Stimulated activated CD4-positive, alpha-beta T cell treated with anti-CD3 and anti-CD28 coated beads, TNF-alpha, amount 100 ng/mL, for 48 hours (primary cell): ENCODE data around the gene ADAMTS4.
A peak's percentile ranks its signal among the peaks of the same experiment; 100 is the strongest.

Source experiments
- DNase-seq, 3 donors: peaks; one replicate each; pipeline ENCODE4 v3.0.0-alpha.2; 2020; ENCODE audit warnings: low read depth in 3 of 3

The ADAMTS4 gene

GRCh38 chr1:161219078-161219892 is 20.4 kb upstream of the ADAMTS4 start:
- no peak for DNase-seq

- DNase-seq: no peak
Observed at GRCh38 chr1:161218301-161219077, 19.6 kb upstream of the ADAMTS4 start.

- no peak for DNase-seq
Observed at GRCh38 chr1:161217831-161218230, 19.0 kb upstream of the ADAMTS4 start.

GRCh38 chr1:161216945-161217712 is 18.3 kb upstream of the ADAMTS4 start:
- no peak for DNase-seq

GRCh38 chr1:161215076-161215475 is 16.2 kb upstream of the ADAMTS4 start, which contains the start of gene FCER1G:
Gene FCER1G (plus strand): TSS chr1:161215295. CDS start chr1:161215322, 27 bp downstream.
- no peak for DNase-seq

- no peak for DNase-seq
Observed at GRCh38 chr1:161214369-161214768, 15.5 kb upstream of the ADAMTS4 start.

- peak; percentile 50 to 71 (median 59) for DNase-seq
Observed at GRCh38 chr1:161209790-161210409, 11.0 kb upstream of the ADAMTS4 start.

- DNase-seq: no peak
Observed at GRCh38 chr1:161207173-161207572, 8.3 kb upstream of the ADAMTS4 start.

GRCh38 chr1:161206411-161207140 is 7.7 kb upstream of the ADAMTS4 start:
- DNase-seq: no peak

- DNase-seq: peak; percentile 88 to 94 (median 90)
Observed at GRCh38 chr1:161201836-161202712, 3.2 kb upstream of the ADAMTS4 start, which contains the start of gene NDUFS2. Gene NDUFS2 (plus strand): TSS chr1:161202367. CDS start chr1:161202386, 19 bp downstream.

- no peak for DNase-seq
Observed at GRCh38 chr1:161200992-161201835, 2.4 kb upstream of the ADAMTS4 start.

GRCh38 chr1:161200421-161200991 is 1.7 kb upstream of the ADAMTS4 start:
- DNase-seq: no peak

GRCh38 chr1:161199506-161200139 is 769 bp upstream of the ADAMTS4 start:
- no peak for DNase-seq

GRCh38 chr1:161198194-161198896 is 509 bp downstream of the ADAMTS4 start:
- DNase-seq: no peak

- DNase-seq: no peak
Observed at GRCh38 chr1:161197560-161198193, 1.2 kb downstream of the ADAMTS4 start.

GRCh38 chr1:161196521-161197451 is 2.1 kb downstream of the ADAMTS4 start:
- no peak for DNase-seq
